HepG2 (cell line): ENCODE measurements around the gene SH2D3A. TPM values are rescaled to one million over a fixed set of nuclear protein-coding genes. Genes with fewer than 3 reads are reported as not detected.

Source experiments
- AHR ChIP-seq: IDR thresholded peaks from 2 replicates; pipeline ENCODE4 v1.6.1; 2018; ENCODE audit warnings: missing genetic modification reagents, missing compliant biosample characterization
- ARNT2 ChIP-seq: sonication (generic); formaldehyde crosslinking; IDR thresholded peaks from 2 replicates; pipeline ENCODE4 v1.8.0; 2022; ENCODE audit warnings: mild to moderate bottlenecking, low read depth, missing genetic modification reagents, moderate library complexity
- CCAR2 ChIP-seq: fragments of 200-400 bp; formaldehyde crosslinking; optimal IDR thresholded peaks from 2 replicates; pipeline ENCODE3; 2018; ENCODE audit warnings: low read depth, mild to moderate bottlenecking, low read length, moderate library complexity
- HMG20A ChIP-seq: IDR thresholded peaks from 2 replicates; pipeline ENCODE4 v1.6.1; 2016; ENCODE audit warnings: borderline replicate concordance
- HNF4G ChIP-seq, 2 experiments: sonication (generic) in 1 of 2; formaldehyde crosslinking in 1 of 2; IDR thresholded peaks; 2 replicates each; pipeline versions ENCODE4 v1.4.0 to v1.6.1; 2011 to 2020; ENCODE audit warnings: borderline replicate concordance in 2 of 2, low read depth in 2 of 2, mild to moderate bottlenecking in 2 of 2, low read length in 1 of 2, missing genetic modification reagents in 1 of 2, moderate library complexity in 1 of 2
- MEF2D ChIP-seq: sonication (generic); formaldehyde crosslinking; IDR thresholded peaks from 2 replicates; pipeline ENCODE4 v1.5.1; 2020; ENCODE audit warnings: mild to moderate bottlenecking, missing genetic modification reagents
- PHF20 ChIP-seq: sonication (generic); formaldehyde crosslinking; IDR thresholded peaks from 2 replicates; pipeline ENCODE4 v1.5.0; 2020; ENCODE audit warnings: mild to moderate bottlenecking, missing genetic modification reagents
- RBM39 ChIP-seq: fragments of 200-400 bp; formaldehyde crosslinking; IDR thresholded peaks from one replicate; pipeline ENCODE4 v1.6.1; 2018; ENCODE audit warnings: antibody characterized with exemption, mild to moderate bottlenecking, low read depth, low read length; ENCODE audit not compliant: poor library complexity, severe bottlenecking
- SP1 ChIP-seq, 2 experiments: fragments of 450-650 bp in 1 of 2; sonication (generic) in 1 of 2; formaldehyde crosslinking in 1 of 2; IDR thresholded peaks; 2 replicates each; pipeline versions ENCODE4 v1.4.0 to v1.6.1; 2016 to 2020; ENCODE audit warnings: missing genetic modification reagents in 1 of 2
- TGIF2 ChIP-seq: IDR thresholded peaks from 2 replicates; pipeline ENCODE4 v1.6.1; 2016; ENCODE audit warnings: control low read depth, missing compliant biosample characterization
- ZC3H13 ChIP-seq: sonication (generic); formaldehyde crosslinking; IDR thresholded peaks from 2 replicates; pipeline ENCODE4 v1.8.1; 2023; ENCODE audit warnings: mild to moderate bottlenecking, missing genetic modification reagents, moderate library complexity
- ZFP90 ChIP-seq: sonication (generic); formaldehyde crosslinking; IDR thresholded peaks from 2 replicates; pipeline ENCODE4 v1.8.0; 2022; ENCODE audit warnings: missing genetic modification reagents, mild to moderate bottlenecking, inconsistent platforms, borderline replicate concordance
- ZIK1 ChIP-seq: sonication (generic); formaldehyde crosslinking; IDR thresholded peaks from 2 replicates; pipeline ENCODE4 v1.5.0; 2020; ENCODE audit warnings: mild to moderate bottlenecking, low read depth, missing genetic modification reagents, borderline replicate concordance
- ZNF501 ChIP-seq: sonication (generic); formaldehyde crosslinking; IDR thresholded peaks from 2 replicates; pipeline ENCODE4 v1.5.1; 2020; ENCODE audit warnings: mild to moderate bottlenecking, moderate library complexity, missing genetic modification reagents
- ZNF510 ChIP-seq: sonication (generic); formaldehyde crosslinking; IDR thresholded peaks from 2 replicates; pipeline ENCODE4 v1.4.0; 2020; ENCODE audit warnings: low read depth, mild to moderate bottlenecking, missing genetic modification reagents
- ZNF644 ChIP-seq: IDR thresholded peaks from 2 replicates; pipeline ENCODE4 v1.6.1; 2016; ENCODE audit warnings: low read depth
- ZNF7 ChIP-seq: IDR thresholded peaks from 2 replicates; pipeline ENCODE4 v1.6.1; 2016; ENCODE audit warnings: missing biosample characterization, missing genetic modification reagents
- ZNF772 ChIP-seq: sonication (generic); formaldehyde crosslinking; IDR thresholded peaks from 2 replicates; pipeline ENCODE4 v1.5.0; 2020; ENCODE audit warnings: mild to moderate bottlenecking, missing genetic modification reagents
- ZSCAN20 ChIP-seq: sonication (generic); formaldehyde crosslinking; IDR thresholded peaks from 2 replicates; pipeline ENCODE4 v1.4.0; 2020; ENCODE audit warnings: missing genetic modification reagents, mild to moderate bottlenecking, borderline replicate concordance
- ZSCAN25 ChIP-seq: sonication (generic); formaldehyde crosslinking; IDR thresholded peaks from 2 replicates; pipeline ENCODE4 v1.8.0; 2022; ENCODE audit warnings: mild to moderate bottlenecking, missing genetic modification reagents
- polyA plus RNA-seq, 8 experiments: library from polyadenylated mRNA; depleted of rRNA in 3 of 8; stranded (reverse) in 7 of 8; unstranded in 1 of 8; fragments of >200 nt; fragmentation: Illumina TruSeq in 4 of 8; extraction: Trizol in 4 of 8; gene quantifications; 2 replicates each; pipeline versions ENCODE4 v1.2.1 to v1.2.3, GENCODE V29; 2011 to 2016; ENCODE audit warnings: low read depth in 4 of 8, missing spikeins in 1 of 8, mixed read lengths in 1 of 8; ENCODE audit not compliant: insufficient read depth in 1 of 8
- total RNA-seq, 5 experiments: library from RNA; depleted of rRNA; stranded (reverse); fragments of >200 nt; fragmentation: Illumina TruSeq; extraction: Trizol; gene quantifications; 2 replicates each; pipeline ENCODE4 v1.2.3, GENCODE V29; 2016; ENCODE audit warnings: low read depth in 1 of 5
- TF ChIP-seq, protein P1 (sequence below): sonication (generic); formaldehyde crosslinking; IDR thresholded peaks from 2 replicates; pipeline ENCODE4 v1.5.1; 2020; ENCODE audit warnings: missing genetic modification reagents, mild to moderate bottlenecking, borderline replicate concordance
- TF ChIP-seq, protein P2 (sequence below): sonication (generic); formaldehyde crosslinking; IDR thresholded peaks from 2 replicates; pipeline ENCODE4 v1.4.0; 2020; ENCODE audit warnings: missing genetic modification reagents

SH2D3A gene
- total and polyA plus RNA-seq, 2 of the 13 experiments (the other 11 are each of a cell fraction or from before 2014, with no cell fraction given), result 1.0 to 2.2 TPM

DNA sequence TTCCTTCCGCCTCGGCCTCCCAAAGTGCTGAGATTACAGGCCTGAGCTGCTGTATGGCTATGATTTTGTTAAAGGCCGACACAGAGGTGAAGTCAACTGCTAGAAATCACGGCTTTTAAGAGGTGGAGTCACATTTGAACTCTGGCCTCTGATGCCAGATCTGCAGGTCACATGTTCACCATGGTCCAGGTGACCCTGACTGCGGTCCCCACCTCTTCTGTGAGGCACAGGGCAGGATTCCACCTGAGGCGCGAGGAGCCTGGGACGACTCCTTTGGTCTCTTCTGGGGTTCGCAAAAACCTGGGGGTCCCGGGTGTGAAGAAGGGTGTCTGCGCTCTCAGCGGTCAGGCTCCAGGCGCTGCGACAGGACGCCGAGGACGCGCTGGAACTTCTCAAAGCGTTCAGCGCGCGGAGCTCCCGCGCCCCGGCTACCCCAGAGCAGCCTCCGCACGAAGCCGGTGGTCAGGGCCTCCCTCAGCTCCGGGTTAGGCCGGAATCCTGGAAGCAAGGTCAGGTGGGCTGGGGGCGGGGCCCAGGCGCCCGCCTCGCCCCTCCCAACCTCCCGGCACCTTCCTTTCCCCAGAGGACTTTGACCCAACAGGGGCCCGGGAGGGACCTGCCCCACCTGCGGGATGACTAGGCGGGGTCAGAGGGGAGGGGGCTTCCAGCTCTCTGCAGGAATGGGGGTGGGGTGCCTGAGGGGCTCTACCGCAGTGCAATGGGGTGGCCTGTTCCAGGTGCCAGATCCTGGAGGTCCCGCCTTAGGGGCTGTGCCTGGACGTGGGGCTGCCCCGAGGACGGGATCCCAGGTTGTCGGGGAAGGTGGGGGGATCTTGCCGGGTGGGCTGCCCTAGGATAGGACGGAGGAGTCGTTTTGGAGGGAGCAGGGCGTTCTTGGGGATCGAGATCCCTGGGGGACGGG is 14.7 kb downstream of the SH2D3A start (continued):
- TF ChIP-seq ZSCAN20 (CRISPR knock-in tag) (no peak), SP1 (IDR thresholded peaks at IDR 0.05) (no peak), SP1 (CRISPR knock-in tag; IDR thresholded peaks at IDR 0.05) (peak; percentile 14; the same call in 1 of the 2 replicates), ZFP90 (no peak), ARNT2 (CRISPR knock-in tag) (peak; percentile 25; the same call in 1 of the 2 replicates), TGIF2 (CRISPR knock-in tag) (no peak), MEF2D (CRISPR knock-in tag) (peak; percentile 51; the same call in 1 of the 2 replicates), RBM39 (no peak), ZNF7 (no peak), ZIK1 (CRISPR knock-in tag) (no peak), ZNF644 (no peak), CCAR2 (no peak), HNF4G (IDR thresholded peaks at IDR 0.05; ENCODE audit: borderline replicate concordance, low read depth, low read length) (peak; percentile 86), HNF4G (CRISPR knock-in tag; IDR thresholded peaks at IDR 0.05; ENCODE audit: borderline replicate concordance, low read depth) (peak; percentile 66; the same call in 1 of the 2 replicates), PHF20 (CRISPR knock-in tag) (no peak; the same call in 1 of the 2 replicates), HMG20A (CRISPR knock-in tag) (no peak), ZC3H13 (no peak), ZNF501 (CRISPR knock-in tag) (peak; percentile 88; the same call in 1 of the 2 replicates), AHR (CRISPR knock-in tag) (no peak), ZSCAN25 (no peak), ZNF510 (no peak), ZNF772 (peak; percentile 72; the same call in 1 of the 2 replicates)
- TF ChIP-seq, protein P1, sequence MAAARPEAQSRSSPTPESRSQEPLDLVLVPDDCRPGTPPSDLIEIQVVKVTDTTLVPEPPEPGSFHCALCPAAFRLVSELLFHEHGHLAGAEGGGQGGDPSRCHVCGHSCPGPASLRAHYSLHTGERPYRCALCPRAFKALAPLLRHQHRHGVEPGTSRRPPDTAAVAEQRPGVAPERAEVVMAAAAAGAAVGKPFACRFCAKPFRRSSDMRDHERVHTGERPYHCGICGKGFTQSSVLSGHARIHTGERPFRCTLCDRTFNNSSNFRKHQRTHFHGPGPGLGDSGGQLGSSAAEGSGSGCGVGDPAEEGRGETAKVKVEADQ (CRISPR knock-in tag), result no peak
- TF ChIP-seq, protein P2, sequence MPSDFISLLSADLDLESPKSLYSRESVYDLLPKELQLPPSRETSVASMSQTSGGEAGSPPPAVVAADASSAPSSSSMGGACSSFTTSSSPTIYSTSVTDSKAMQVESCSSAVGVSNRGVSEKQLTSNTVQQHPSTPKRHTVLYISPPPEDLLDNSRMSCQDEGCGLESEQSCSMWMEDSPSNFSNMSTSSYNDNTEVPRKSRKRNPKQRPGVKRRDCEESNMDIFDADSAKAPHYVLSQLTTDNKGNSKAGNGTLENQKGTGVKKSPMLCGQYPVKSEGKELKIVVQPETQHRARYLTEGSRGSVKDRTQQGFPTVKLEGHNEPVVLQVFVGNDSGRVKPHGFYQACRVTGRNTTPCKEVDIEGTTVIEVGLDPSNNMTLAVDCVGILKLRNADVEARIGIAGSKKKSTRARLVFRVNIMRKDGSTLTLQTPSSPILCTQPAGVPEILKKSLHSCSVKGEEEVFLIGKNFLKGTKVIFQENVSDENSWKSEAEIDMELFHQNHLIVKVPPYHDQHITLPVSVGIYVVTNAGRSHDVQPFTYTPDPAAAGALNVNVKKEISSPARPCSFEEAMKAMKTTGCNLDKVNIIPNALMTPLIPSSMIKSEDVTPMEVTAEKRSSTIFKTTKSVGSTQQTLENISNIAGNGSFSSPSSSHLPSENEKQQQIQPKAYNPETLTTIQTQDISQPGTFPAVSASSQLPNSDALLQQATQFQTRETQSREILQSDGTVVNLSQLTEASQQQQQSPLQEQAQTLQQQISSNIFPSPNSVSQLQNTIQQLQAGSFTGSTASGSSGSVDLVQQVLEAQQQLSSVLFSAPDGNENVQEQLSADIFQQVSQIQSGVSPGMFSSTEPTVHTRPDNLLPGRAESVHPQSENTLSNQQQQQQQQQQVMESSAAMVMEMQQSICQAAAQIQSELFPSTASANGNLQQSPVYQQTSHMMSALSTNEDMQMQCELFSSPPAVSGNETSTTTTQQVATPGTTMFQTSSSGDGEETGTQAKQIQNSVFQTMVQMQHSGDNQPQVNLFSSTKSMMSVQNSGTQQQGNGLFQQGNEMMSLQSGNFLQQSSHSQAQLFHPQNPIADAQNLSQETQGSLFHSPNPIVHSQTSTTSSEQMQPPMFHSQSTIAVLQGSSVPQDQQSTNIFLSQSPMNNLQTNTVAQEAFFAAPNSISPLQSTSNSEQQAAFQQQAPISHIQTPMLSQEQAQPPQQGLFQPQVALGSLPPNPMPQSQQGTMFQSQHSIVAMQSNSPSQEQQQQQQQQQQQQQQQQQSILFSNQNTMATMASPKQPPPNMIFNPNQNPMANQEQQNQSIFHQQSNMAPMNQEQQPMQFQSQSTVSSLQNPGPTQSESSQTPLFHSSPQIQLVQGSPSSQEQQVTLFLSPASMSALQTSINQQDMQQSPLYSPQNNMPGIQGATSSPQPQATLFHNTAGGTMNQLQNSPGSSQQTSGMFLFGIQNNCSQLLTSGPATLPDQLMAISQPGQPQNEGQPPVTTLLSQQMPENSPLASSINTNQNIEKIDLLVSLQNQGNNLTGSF (CRISPR knock-in tag), result peak; percentile 54; the same call in 1 of the 2 replicates
